ENCODE measurements around the gene TTC16.

DNA sequence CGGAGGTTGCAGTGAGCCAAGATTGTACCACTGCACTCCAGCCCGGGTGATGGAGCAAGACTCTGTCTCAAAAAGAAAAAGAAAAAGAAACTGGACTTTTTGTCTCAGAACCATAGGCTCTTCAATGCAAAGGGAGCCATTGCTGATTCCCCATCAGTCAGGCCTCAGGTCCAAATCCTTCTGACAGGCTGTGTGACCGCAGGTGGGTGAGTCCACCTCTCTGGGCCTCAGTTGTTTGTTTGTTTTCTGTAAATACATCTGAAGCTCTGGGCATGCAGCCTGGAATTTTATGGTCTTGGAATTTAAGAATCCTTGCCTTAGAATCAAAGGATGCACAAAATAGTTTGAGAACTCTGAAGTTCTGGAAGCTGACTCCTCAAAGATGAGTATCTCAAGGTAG lies 40.4 kb downstream of the TTC16 start:
- TF ChIP-seq, protein P1, sequence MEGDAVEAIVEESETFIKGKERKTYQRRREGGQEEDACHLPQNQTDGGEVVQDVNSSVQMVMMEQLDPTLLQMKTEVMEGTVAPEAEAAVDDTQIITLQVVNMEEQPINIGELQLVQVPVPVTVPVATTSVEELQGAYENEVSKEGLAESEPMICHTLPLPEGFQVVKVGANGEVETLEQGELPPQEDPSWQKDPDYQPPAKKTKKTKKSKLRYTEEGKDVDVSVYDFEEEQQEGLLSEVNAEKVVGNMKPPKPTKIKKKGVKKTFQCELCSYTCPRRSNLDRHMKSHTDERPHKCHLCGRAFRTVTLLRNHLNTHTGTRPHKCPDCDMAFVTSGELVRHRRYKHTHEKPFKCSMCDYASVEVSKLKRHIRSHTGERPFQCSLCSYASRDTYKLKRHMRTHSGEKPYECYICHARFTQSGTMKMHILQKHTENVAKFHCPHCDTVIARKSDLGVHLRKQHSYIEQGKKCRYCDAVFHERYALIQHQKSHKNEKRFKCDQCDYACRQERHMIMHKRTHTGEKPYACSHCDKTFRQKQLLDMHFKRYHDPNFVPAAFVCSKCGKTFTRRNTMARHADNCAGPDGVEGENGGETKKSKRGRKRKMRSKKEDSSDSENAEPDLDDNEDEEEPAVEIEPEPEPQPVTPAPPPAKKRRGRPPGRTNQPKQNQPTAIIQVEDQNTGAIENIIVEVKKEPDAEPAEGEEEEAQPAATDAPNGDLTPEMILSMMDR (IDR thresholded peaks at IDR 0.05), result no peak
- no peak for TF ChIP-seq POLR2AphosphoS5 (IDR thresholded peaks at IDR 0.05)
